ENCODE data around the gene FGL2. TPM values are rescaled to one million over a fixed set of nuclear protein-coding genes. Genes with fewer than 3 reads are reported as not detected.
"Not testable (repeated sequence)": the region's sequence is repeated elsewhere in the genome, so short reads cannot be mapped to it uniquely, and the experiment has no call there.

FGL2 gene
- polyA plus RNA-seq, 1 experiment: not detected

GRCh38 chr7:77184463-77184862 lies 15.2 kb downstream of the FGL2 start:
- CTCF ChIA-PET: no interaction called here
- H3K4me3 ChIP-seq (ENCODE audit: low read depth, low read length): no peak overlapping the region
- H3K36me3 ChIP-seq (ENCODE audit: control insufficient read depth, insufficient read depth, low read length): no peaks in the 10 kb centered on the region
- POLR2A ChIA-PET: no interaction called here
- no peak for DNase-seq (ENCODE audit: low read depth)
- H3K27me3 ChIP-seq (ENCODE audit: control insufficient read depth, insufficient read depth, low read length): no peaks in the 10 kb centered on the region
- no peak for TF ChIP-seq CTCF (IDR thresholded peaks at IDR 0.05; ENCODE audit: insufficient read depth, low read depth, low read length)

DNA sequence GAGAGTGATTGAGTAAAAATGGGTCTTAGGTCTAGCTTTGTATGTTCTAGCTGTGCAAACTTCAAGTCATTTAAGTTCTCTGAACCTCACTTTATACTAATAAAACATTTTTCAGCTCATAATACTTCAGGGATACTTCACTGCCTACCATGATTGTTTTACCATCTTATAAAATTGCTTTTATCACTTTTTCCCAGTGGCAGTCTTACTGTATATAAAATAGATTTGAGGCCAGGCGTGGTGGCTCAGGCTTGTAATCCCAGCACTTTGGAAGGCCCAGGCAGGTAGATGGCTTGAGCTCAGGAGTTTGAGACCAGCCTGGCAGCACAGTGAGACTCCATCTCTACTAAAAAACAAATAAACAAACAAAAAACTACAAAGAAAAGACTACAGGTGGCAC lies 17.4 kb downstream of the FGL2 start:
- no peak for DNase-seq (ENCODE audit: low read depth)
- H3K27me3 ChIP-seq (ENCODE audit: control insufficient read depth, insufficient read depth, low read length): no peaks in the 10 kb centered on the region
- no peak overlapping the region for H3K4me3 ChIP-seq (ENCODE audit: low read depth, low read length)
- TF ChIP-seq CTCF (IDR thresholded peaks at IDR 0.05; ENCODE audit: insufficient read depth, low read depth, low read length): no peak
- ChIA-PET CTCF (no interaction called here), POLR2A (no interaction called here)
- no peaks in the 10 kb centered on the region for H3K36me3 ChIP-seq (ENCODE audit: control insufficient read depth, insufficient read depth, low read length)

GRCh38 chr7:77181734-77182133 lies 17.9 kb downstream of the FGL2 start:
- DNase-seq (ENCODE audit: low read depth): no peak
- Histone ChIP-seq H3K36me3 (ENCODE audit: control insufficient read depth, insufficient read depth, low read length) (no peaks in the 10 kb centered on the region), H3K27me3 (ENCODE audit: control insufficient read depth, insufficient read depth, low read length) (no peaks in the 10 kb centered on the region), H3K4me3 (ENCODE audit: low read depth, low read length) (no peak overlapping the region)
- no peak for TF ChIP-seq CTCF (IDR thresholded peaks at IDR 0.05; ENCODE audit: insufficient read depth, low read depth, low read length)
- POLR2A ChIA-PET: no interaction called here
- CTCF ChIA-PET: no interaction called here

DNA sequence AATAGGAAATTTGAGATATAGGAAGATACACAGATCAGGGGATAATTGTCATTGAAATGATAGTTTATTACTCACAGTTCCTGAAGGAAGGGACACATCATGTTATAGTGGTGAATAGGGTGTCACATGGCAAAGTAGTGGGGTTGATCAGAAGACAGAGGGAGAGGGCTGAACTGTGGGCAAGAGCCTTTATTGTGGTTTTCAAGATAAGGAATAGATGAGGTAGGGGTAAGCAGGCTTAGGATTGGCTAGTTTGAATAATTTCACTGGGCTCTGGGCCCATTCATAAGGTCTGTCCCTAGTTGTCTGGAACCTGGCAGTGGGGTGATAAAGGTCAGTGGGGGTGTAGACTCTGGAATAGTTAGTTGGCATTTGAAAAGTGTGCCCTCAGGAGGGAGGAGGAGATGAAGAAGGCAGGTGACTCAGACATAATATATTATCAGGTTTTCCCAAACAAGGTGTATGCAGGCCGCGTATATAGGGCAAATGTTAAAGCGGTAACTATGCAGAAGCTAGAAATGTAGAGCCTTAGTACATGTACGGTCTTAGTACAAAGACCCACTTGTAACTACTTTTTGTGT lies 18.5 kb downstream of the FGL2 start:
- ChIA-PET POLR2A (no interaction called here), CTCF (no interaction called here)
- Histone ChIP-seq H3K27me3 (ENCODE audit: control insufficient read depth, insufficient read depth, low read length) (no peaks in the 10 kb centered on the region), H3K4me3 (ENCODE audit: low read depth, low read length) (no peak overlapping the region), H3K36me3 (ENCODE audit: control insufficient read depth, insufficient read depth, low read length) (no peaks in the 10 kb centered on the region)
- no peak for DNase-seq (ENCODE audit: low read depth)
- TF ChIP-seq CTCF (IDR thresholded peaks at IDR 0.05; ENCODE audit: insufficient read depth, low read depth, low read length): no peak

- H3K36me3 ChIP-seq (ENCODE audit: control insufficient read depth, insufficient read depth, low read length); H3K4me3 ChIP-seq (ENCODE audit: low read depth, low read length); CTCF ChIA-PET; DNase-seq (ENCODE audit: low read depth); H3K27me3 ChIP-seq (ENCODE audit: control insufficient read depth, insufficient read depth, low read length); POLR2A ChIA-PET: not testable (repeated sequence)
These were observed 21.6 kb downstream of the FGL2 start for GRCh38 chr7:77178024-77178423.

DNA sequence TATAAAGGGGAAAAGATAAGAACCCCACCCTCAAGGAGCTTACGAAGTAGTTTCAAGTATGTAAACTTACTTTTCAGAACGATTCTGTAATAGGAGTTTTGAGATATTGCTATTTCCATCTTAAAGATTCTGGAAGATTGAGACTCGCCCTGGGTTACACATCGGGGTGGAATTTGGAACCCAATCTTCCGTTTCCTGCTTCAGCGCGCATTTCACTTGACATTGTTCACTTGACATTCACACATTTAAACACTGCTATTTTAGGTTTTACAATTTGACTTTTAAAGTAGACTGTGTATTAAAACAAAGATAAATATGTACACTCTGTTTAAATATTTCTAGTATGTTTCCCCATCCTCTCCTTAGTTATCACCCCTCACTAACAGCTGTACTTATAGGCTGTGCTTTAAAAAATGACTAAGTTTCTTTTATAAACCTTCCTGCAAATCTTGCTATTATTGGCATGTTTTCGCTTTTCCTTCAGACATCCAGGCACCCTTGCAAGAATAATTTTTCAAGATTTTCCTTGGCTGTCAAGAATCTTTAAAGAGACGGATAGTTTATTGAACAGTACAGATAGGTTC lies 22.2 kb downstream of the FGL2 start:
- CTCF ChIA-PET; H3K4me3 ChIP-seq (ENCODE audit: low read depth, low read length); H3K27me3 ChIP-seq (ENCODE audit: control insufficient read depth, insufficient read depth, low read length); DNase-seq (ENCODE audit: low read depth); POLR2A ChIA-PET; H3K36me3 ChIP-seq (ENCODE audit: control insufficient read depth, insufficient read depth, low read length): not testable (repeated sequence)

DNA sequence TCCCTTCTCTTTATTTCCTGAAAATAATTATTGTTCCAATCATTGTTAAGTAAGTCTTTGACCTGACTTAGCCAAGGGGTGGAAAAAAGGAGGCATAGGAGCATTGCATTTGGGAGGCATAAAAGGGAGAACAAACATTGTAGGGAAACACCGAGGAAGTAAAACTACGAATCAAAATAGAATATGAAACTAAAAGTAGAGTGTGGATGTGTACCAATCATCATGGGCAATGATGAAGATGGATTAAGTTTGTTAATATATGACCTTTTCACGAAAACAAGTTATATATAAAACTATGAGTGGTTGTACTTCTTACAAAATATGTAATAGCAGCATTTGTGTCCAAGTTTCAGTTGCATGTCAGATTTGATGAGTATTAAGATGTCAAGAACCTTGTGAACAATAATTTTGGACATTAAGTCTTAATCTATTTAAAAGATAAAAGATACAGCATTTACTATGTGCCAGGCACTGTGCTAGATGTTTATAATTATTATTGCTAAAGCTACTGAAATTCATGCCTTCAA lies 24.3 kb downstream of the FGL2 start:
- CTCF ChIA-PET; H3K36me3 ChIP-seq (ENCODE audit: control insufficient read depth, insufficient read depth, low read length); DNase-seq (ENCODE audit: low read depth); H3K4me3 ChIP-seq (ENCODE audit: low read depth, low read length); POLR2A ChIA-PET; H3K27me3 ChIP-seq (ENCODE audit: control insufficient read depth, insufficient read depth, low read length): not testable (repeated sequence)

DNA sequence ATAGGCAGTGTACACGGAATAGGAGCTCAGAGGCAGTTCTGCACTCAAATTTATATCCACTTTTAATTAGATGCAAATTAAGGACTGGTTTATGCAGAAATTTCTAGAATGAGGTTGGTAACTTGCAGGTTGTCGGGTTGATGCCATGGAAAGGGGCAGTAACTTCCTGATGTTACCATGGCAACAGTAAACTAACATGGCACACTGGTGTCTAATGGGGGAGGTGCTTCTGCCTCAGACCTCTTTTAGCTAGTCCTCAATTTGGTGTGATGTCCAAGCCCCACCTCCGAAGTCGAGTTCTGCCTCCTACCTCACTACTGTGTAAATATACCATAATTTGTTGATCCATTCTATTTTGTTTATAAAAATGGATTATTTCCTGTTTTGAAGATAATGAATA lies 25.2 kb downstream of the FGL2 start:
- DNase-seq (ENCODE audit: low read depth); H3K27me3 ChIP-seq (ENCODE audit: control insufficient read depth, insufficient read depth, low read length); H3K36me3 ChIP-seq (ENCODE audit: control insufficient read depth, insufficient read depth, low read length); POLR2A ChIA-PET; CTCF ChIA-PET; H3K4me3 ChIP-seq (ENCODE audit: low read depth, low read length): not testable (repeated sequence)

- POLR2A ChIA-PET; H3K4me3 ChIP-seq (ENCODE audit: low read depth, low read length); H3K36me3 ChIP-seq (ENCODE audit: control insufficient read depth, insufficient read depth, low read length); H3K27me3 ChIP-seq (ENCODE audit: control insufficient read depth, insufficient read depth, low read length); DNase-seq (ENCODE audit: low read depth); CTCF ChIA-PET: not testable (repeated sequence)
These were observed 27.0 kb downstream of the FGL2 start for GRCh38 chr7:77172437-77173172.

Data from BJ (cell line).